ENCODE results near the gene DOK7.

GRCh38 chr4:3464349-3464905, 1.3 kb downstream of the DOK7 start:
- TF ChIP-seq ZNF274 (IDR thresholded peaks at IDR 0.05; ENCODE audit: low read depth, low read length) (no peak), YY1 (IDR thresholded peaks at IDR 0.05; ENCODE audit: insufficient read depth, insufficient read length) (no peak)
